NCI-H128 (cell line): Measurements from ENCODE around the gene TMEM237.

ENCODE experiments used
- DNase-seq: peaks from one replicate; lab custom pipeline; 2025; ENCODE audit not compliant: unreplicated experiment; lab: John Stamatoyannopoulos, UW

The TMEM237 gene

DNA sequence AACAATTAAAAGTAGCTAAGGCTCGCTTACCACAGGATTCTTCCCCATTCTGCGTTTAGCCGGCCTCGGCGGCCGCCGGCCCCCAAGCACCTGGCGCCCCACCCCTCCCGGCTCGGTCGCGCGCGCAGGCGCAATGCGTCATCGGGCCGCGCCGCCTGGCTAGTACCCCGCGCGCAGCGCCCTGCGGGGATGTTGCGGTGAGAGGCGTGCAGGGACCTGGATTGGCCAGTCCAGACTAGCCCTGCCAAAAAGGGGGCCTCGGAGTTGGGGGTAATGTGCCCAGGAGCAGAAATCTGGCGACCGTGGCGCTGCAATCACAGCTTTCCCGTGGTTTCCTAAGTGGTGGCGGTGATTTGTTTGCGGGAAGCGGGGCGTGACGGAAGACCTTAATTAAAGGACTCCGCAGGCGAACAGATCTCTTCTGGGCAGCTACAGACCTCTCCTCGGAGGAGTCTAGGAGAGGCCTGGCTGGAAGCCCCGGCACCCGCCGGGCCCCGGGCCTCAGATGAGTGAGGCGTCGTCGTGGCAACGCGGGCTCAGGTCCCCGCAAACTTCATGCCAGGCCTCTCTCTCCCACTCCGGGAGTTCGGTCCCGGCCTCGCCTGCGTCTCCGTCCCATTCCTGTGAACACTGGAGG is 606 bp downstream of the TMEM237 start:
- DNase-seq, result peak; percentile 31

DNA sequence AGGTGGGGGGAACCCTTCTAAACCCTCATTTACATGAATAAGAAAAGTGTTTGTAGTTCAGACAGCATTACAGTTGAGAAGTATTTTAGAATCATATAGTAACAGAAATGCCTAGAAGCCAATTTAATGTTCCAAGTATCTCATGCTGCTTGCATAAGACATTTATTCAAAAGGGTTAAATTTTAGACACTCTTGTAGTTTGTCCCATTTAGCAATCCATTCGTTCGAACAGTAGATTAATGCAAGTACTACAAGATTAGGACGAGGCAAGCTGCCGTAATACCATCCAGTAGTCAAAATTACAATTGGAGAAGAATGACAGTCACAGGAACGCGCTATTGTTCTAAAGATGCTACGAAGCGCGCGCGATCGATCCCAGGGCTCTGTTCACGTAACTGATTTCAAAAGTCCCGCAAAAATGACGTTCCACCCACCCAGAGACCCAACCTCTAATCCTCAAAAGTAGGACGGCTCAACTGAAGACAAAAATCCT is 1.2 kb downstream of the TMEM237 start:
- DNase-seq, result peak; percentile 31

DNA sequence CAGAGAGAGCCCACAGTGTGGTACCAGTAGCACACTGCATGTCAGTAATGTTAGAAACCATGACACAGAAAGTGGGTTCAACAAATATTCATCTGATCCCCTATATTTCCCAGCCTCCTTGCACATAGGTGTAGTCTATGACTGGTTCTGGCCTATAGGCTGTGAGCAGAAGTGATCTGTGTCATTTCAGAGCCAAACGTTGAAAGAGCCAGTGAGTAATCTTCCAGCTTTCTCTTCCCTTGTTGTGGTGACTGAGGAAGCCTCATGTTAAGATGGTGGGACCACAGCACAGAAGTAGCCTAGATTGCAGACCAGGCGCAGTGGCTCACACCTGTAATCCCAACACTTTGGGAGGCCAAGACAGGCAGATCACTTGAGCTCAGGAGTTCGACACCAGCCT is 4.1 kb downstream of the TMEM237 start:
- DNase-seq, result no peak

DNA sequence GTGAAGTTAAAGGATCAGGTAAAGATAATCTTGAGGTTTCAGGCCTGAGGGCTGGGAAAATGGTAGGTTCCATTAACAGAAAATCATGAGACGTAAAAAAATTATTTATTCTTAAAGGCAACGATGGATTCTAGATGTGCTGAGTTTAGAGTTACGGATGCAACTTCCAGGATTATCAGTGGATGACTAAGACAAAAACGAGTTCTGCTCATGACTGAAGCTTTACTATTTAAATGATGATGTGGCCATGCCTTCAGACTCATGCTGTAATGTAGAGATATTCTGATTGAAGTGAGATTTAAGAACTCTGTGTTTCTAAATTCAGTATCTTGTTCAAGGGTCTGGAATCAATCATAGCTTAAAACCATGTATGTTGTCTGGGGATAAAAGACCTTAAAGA is 5.0 kb downstream of the TMEM237 start:
- no peak for DNase-seq

DNA sequence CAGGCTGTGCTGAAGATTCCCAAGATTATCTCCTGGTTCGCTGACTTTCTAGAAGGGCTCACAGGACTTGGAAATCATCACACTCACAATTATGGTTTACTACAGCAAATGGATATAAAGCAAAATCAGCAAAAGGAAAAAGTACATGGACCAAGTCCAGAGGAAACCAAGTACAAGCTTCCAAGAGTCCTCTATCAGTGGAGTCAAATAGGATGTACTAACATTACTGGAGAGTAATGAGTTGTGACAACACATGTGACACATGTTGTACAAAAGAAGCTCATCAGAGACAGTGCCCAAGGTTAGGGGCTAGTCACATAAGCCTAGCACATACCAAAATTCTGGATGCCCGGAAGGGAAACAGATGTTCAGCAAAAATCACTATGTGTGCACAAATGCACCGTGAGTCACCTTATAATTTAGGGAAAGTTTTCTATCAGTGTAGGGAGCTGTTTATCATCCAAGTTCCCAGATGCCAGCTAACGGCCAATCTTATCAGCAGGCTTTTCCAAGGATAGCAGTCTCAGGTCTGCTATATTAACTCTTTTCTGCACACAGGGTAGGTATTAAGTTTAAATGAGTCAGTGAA is 9.5 kb downstream of the TMEM237 start:
- no peak for DNase-seq

DNA sequence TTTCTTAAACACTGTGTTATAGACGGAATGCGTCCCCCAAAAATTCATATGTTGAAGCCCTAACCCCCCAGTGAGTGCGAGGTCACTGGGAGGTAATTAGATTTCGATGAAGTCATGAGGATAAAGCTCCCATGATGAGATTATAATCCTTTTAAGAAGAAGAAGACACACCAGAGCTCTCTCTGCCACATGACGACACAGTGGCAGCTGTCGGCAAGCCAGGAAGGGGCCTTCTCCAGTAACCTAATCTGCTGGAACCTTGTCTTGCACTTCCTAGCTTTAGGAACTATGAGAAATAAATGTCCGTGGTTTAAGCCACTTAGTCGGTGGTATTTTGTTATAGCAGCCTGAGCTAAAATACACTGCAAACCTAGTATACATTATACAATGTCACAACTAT is 12.3 kb downstream of the TMEM237 start:
- no peak for DNase-seq

DNA sequence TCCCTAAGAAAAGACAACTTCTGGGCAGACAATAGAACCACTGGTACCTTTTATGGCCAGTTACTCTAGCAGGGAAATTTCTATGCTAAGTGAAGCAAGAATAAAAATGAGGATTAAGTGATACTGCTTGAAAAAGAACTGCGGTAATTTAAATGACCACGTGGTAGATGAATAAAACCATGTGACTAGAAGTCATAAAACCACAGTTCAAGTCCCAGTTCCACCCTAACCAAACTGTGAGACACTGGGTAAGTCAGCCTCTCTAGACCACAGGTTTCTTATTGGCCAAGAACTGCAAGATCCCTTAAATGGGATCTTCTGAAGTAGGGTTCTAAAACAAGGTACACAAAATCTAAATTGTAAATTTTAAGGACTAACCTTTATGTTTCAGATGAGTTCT is 12.7 kb downstream of the TMEM237 start:
- no peak for DNase-seq

DNA sequence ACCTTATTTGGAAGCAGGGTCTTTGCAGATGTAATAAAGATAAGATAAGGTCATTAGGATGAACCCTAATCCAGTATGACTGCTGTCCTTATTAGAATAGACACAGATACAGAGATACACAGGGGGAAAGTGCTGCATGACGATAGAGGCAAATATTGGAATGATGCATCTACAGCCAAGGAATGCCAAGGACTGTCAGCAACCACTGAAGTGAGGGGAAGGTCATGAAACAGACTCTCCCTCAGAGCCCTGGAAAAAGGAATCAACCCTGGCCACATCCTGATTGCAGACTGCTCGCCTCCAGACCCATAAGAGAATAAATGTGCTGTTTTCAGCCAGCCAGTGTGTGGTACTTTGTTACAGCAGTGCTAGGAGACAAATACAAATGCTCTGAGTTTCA is 14.8 kb downstream of the TMEM237 start:
- no peak for DNase-seq

DNA sequence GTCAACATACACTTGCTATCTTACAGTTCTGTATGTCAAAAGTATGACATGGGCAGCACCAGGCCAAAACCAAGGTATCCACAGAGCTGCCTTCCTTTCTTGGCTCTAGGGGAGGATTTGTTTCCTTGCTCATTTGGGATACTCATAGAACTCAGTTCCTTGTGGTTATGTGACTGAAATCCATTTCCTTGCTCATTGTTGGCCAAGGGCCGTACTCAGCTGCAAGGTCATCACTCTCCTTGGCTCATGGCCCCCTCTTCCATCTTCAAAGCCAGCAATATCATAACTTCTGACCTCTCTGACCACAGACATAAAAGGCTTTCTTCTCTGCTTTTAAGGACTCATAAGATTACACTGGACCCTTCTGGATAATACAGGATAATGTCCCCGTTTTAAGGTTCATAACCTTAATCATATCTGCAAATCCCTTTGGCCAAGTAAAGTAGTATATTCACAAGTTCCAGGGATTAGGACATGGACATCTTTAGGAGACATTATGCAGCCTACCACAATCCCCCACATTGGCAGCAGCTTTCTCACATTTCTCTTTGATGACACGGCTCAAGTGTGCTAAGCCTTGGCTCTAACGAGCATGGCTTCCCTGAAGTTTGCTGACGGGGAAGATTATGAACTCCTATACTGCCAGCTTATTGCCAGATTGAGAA is 20.9 kb downstream of the TMEM237 start:
- DNase-seq, result no peak

DNA sequence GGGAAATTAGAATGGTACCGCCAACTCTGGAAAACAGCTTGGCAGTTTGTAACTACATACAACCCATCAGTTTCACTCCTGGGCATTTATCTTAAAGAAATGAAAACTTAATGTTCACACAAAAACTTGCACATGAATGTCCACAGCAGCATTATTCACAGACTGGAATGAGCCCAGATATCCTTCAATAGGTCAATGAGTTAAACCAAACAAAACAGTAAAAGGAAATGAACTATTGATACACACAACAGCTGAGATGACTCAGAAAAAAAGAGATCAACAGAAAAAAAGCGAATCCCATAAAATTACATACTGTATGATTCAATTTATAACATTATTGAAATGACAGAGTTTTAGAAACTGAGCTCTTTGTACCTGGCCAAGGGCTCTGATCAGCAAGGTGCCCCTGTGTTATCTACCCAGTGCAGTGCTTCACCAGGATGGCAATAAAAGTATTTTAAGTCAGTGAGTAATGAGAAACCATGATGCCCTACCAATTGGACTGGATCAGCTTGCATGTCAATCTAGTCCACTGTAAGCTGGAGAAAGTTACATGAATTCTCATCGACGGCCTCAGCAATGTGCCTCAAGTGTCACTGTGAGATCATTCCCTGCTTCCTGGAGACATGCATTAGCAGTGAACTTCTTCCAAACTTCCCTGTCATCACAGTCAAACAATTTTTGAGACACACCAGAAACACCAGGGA is 21.9 kb downstream of the TMEM237 start:
- DNase-seq, result no peak

DNA sequence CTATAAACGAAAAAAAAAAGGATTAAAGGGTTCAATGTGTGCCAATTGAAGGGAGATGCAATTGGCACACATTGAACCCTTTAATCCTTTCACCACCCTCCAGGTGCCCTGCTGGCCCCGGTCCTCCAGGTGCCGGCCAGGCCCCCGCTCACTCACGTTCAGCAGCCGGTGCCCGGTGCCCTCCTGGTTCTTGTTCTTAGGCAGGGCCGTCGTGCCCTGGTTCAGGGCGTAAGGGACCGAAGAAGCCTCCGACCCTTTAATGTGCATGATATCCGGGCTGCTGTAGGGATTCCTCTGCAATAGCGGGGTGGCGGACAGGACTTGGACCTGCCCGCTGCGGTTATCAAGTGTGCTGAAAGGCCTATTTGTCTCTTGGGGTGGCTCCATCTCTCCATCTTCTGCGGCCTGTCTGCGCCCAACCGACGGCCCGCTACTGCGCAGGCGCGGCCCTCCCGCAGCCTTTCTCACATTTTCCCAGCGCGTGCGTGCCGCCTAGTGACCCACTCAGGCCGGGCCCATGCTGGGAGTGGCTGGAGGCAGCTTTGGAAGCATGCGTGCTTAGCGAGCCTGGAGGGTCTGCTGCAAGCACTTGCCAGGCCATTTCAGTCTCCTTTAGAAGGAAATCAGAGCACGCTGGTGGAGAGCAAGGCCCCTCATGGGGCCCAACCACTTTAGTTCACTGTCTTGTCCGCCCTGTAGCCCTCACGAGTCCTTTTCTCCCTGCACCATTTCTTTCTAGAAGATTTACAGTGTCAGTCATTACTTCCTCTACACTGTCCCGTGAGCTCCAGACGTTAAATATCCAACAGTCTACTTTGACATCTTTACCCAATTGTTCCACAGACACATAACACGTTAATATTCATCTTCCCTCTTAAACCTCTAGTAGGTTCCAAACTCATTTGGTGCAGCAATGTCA is 24.3 kb downstream of the TMEM237 start:
- no peak for DNase-seq

DNA sequence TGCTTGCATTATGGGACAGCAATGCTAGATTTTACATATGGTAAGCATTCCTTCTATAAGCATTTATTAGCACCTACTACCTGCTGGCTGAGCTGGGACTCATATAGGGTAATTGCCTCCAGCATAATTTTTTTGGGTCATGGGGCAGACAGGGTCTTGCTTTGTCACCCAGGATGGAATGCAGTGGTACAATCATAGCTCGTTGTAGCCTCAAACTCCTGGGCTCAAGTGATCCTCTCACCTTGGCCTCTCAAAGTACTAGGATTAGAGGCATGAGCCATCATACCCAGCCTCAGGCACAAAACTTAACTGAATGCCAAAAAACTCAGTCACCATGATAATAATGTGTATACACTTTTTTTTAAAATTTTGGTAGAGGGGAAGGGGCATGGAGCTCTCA is 35.3 kb downstream of the TMEM237 start:
- no peak for DNase-seq

DNA sequence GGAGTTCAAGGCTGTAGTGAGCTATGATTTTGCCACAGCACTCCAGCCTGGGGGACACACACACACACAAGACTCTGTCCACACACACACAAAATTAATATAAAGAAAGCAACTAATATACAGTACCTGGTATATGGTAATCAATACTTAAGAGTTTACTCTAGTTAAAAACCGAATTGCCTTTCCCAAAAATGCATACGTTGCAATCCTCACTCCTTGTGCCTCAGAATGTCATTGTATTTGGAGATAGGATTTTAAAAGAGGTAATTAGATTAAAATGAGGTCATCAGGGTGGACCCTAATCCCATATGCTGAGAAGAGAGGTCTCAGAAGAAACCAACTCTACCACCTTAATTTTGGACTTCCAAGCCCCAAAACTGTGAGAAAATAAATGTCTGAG is 35.7 kb downstream of the TMEM237 start:
- no peak for DNase-seq

DNA sequence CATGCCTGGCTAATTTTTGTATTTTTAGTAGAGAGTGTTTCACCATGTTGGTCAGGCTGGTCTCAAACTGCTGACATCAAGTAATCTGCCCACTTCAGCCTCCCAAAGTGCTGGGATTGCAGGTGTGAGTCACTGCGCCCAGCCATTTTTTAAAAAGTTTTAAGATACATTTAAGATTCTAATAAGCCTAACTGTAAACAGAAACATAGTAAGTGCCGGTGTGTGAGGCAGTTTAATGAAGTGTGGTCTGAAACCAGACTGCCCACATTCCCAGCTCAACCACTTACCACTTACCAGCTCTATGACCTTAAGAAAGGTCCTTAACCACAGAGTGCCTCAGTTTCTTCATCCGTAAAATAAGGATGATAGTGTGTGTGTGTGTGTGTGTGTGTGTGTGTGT is 42.4 kb downstream of the TMEM237 start:
- no peak for DNase-seq

DNA sequence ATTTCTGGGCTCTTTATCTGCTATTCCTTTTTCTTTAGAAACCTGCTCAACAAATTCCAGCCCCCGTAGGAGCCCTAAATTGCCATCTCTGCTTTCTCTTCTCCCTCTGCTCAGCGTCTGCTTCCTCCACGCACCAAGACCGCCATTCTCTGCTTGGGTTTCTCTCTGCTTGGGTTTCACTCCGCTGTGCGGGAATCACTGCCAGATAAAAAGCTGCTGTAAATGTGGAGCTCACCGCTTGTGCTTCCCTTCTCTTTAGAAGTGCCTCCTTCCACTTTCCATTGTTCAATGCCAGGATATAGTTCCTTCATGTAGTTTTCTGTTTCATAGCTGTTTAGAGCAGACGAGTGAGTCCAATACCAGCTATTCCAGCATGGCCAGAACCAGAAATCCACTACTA is 45.9 kb downstream of the TMEM237 start:
- no peak for DNase-seq

DNA sequence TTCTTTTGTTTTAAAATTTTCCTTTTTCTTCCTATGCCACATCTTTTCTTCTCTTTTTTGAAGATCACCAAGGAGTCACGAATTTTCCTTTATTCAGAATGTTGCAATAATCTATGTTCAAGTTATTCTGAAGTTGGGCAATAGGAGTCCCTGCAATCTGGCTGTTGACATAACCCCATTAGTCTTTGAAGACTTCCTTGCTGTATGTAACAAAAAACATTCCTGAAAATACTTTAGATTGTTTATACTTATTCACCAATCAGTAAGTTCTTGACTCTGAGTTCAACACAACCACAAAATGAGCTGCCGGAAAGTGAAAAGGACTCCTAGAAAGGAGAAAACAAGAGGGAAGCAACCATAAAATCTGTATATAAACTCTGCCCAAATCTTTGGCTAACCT is 62.8 kb downstream of the TMEM237 start:
- DNase-seq, result no peak

DNA sequence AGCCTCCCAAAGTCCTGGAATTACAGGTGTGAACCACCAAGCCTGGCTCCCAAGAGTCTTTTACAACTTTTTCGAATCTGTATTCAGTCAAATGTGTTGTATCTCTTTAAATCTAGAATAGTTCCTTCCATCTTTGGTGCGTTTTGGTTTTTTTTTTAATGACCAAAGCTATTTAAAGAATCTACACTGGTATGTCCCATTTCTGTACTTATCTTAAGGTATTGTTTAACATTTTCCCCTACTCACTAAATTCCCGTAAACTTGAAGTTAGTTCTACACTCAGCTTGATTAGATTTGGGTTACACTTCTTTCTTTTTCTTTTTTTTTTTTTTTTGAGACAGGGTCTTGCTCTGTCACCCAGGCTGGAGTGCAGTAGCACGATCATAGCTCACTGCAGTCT is 63.8 kb downstream of the TMEM237 start:
- no peak for DNase-seq

DNA sequence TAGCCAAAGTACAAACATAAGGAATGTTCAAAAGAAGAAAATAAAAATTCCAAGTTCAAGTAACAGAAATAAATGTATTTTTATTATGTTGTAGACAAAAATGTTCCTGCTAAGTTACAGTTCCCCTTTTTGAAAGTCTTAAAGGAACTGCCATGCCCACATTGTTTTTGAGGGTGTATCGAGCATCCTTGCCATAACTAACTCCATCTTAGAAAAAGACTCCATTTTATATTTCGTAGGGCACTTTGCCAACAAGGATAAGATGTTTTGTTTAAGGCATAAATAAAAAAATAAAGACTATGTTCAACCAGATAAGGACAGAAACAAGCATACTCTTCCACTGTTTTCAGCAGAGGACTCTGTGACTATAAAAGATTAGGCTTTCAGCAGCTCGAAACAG is 67.3 kb downstream of the TMEM237 start:
- no peak for DNase-seq

DNA sequence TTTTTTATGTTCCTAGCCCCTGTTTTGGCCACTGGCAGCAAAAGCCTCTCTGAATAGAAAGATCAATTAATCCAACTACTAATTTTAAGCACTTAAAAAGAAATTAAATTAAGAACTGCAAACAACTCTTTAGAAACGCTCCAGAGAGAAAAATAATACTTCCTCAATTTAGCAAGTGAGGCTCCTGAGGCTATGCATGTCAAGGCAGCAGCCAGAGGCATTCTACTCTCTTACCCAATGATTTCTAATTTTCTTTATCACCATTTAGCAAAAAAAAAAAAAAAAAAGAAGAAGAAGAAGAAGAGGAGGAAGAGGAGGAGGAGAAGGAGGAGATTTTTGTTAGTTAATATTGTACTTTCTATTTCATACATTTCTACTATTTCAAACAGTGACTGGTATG is 68.5 kb downstream of the TMEM237 start:
- no peak for DNase-seq

DNA sequence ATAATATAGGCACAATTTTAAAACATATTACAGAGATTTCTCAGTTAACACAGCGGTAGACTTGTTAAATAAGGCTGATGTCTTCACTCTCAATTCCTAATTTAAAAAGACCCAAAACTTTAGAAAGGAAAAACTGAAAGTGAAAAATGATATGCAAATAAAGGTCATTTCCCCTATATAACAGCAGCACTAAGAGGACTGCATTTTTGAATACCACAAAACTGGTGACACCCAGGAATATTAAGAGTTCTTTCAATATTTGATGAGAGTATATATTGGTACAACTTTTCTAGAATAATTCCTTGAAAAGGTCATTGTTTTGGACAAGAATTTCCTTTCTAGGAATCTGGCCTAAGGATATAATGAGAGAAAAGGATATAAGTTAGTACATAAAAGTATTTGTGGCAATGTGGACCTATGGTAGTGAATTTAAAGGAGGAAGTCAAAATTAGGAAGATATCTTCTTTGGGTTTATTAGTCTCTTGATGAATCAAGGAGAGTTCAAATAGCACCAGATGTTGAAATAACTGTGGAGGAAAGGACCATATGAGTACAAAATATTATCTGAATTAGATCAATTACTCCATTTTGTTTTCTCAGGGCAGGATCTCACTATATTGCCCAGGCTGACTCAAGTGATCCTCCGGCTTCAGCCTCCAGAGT is 70.3 kb downstream of the TMEM237 start:
- DNase-seq, result no peak
